Embryonic facial prominence (tissue), 1 donor: ENCODE measurements around the gene CLK4.
A peak's percentile ranks its signal among the peaks of the same experiment; 100 is the strongest.
"Not testable (repeated sequence)": the region's sequence is repeated elsewhere in the genome, so short reads cannot be mapped to it uniquely, and the experiment has no call there.

Experiments
- DNase-seq: peaks from one replicate; pipeline ENCODE4 v3.0.0-alpha.2; 2016; ENCODE audit errors: extremely low spot score

The CLK4 gene

GRCh38 chr5:178587763-178588611, 38.9 kb downstream of the CLK4 start:
- DNase-seq: no peak

DNA sequence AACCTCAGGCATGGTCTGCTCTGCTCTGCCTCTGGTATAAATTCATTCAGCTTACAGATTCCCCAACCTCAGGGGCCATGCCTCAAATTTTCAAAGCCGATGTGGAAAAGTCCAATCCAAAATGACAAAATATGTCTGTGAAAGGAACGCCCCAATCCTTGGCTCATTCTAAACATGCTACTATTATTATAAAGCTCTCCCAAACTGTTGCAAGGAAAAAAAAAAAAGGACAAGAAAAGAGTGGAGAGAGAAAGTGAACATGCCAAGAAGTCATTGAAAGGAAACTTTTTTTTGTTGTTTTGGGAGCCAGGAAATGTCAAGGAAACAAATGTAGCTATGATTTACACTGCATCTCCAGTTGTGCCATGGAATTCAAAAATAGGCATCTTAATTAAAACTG, 40.5 kb downstream of the CLK4 start:
- DNase-seq: peak; percentile 13

DNA sequence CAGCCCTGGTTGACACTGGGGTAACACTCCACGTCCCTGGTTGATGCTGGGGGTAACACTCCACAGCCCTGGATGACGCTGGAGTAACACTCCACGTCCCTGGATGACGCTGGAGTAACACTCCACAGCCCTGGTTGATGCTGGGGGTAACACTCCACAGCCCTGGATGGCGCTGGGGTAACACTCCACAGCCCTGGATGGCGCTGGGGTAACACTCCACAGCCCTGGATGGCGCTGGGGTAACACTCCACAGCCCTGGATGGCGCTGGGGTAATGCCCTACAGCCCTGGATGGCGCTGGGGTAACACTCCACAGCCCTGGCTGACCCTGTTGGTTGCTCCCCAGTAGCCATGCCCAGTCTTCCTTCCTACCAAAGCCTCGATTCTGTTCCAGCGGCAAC, 41.4 kb downstream of the CLK4 start:
- not testable (repeated sequence) for DNase-seq

GRCh38 chr5:178583279-178583678, 43.6 kb downstream of the CLK4 start:
- DNase-seq: no peak

- no peak for DNase-seq
Observed at GRCh38 chr5:178582291-178582690, 44.6 kb downstream of the CLK4 start.

GRCh38 chr5:178581621-178582020, 45.2 kb downstream of the CLK4 start:
- no peak for DNase-seq

- DNase-seq: no peak
Observed at GRCh38 chr5:178580271-178580955, 46.4 kb downstream of the CLK4 start.

- DNase-seq: no peak
Observed at GRCh38 chr5:178577944-178578343, 48.9 kb downstream of the CLK4 start.

DNA sequence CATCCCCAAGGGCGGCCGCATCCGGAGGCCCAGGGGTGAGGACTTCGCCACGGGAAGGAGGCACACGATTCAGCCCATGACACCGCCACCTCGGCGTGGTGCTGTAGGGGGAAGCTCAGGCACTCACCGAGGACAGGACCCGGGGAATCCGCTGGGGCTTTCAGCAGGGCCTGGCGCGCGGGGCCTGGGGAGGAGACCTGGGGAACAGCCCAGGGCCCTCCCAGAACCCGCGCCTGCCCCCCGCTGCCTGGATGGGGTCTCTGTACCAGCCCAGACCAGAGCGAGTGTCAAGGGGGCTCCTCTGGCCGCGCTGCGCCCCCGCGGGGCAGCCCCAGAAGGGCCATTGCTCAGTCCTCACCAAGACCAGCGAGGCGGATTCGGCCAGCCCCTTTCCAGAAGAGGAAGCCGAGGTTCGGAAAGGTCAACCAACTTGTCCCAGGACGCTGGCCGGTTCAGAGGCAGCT, 49.4 kb downstream of the CLK4 start:
- no peak for DNase-seq

GRCh38 chr5:178576591-178577351, 50.1 kb downstream of the CLK4 start:
- DNase-seq: no peak

- DNase-seq: no peak
Observed at GRCh38 chr5:178573216-178573615, 53.6 kb downstream of the CLK4 start.

- DNase-seq: no peak
Observed at GRCh38 chr5:178572617-178573016, 54.2 kb downstream of the CLK4 start.

DNA sequence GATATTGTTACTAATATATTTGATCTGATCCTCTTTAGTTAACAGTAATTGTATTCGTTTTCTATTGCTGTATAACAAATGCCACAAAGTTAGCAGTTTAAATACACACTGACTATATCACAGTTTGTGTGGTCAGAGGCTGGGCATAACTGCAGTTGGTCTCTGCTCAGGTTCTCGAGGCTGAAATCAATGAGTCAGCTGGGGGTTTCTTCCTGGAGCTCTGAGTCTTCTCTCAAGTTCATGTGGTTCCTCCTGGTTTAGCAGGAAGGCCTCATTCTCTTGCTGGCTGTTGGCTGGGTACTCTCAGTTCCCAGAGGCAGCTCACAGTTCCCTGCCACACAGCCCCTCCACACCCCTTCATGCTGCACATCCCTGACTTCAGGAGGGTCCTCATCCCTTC, 57.4 kb downstream of the CLK4 start:
- no peak for DNase-seq

- DNase-seq: peak; percentile 30
Observed at GRCh38 chr5:178564811-178565550, 61.9 kb downstream of the CLK4 start.

GRCh38 chr5:178564397-178564796, 62.5 kb downstream of the CLK4 start:
- peak; percentile 54 for DNase-seq

DNA sequence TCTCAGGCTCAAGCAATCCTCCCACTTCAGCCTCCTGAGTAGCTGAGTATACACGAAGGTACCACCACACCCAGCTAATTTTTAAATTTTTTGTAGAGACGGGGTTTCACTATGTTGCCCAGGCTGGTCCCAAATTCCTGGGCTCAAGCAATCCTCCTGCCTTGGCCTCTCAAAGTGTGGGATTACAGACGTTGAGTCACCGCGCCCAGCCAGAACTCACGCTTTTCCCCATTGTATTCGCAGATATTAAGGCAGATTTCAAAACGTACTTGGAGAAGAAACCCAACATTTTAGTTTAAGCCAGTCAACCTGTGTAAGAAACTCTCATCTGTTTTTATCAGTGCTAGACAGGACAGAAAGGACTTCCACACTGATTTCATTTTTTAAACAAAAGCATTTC, 63.2 kb downstream of the CLK4 start:
- no peak for DNase-seq

GRCh38 chr5:178561746-178562264, 65.0 kb downstream of the CLK4 start:
- DNase-seq: no peak

DNA sequence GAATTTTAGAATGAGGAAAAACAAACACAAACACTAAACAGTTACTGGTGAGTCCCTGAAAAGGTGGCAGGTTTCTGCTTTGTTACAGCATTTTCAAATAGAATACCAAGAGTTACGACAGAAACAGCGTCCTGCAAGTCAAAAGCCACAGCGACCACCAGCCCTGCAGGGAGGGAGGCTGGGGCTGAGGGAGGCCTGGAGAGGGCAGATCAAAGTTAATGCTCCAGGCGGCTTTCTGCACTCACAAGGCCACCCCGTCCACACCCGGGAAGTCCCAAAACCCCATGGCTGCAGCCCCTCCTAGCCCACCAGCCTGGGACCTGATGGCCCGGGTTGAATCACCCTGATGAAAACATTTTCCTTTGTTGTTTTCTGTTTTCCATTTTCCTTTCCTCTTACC, 65.9 kb downstream of the CLK4 start:
- no peak for DNase-seq

- DNase-seq: no peak
Observed at GRCh38 chr5:178557416-178557815, 69.4 kb downstream of the CLK4 start.

GRCh38 chr5:178555771-178556211, 71.1 kb downstream of the CLK4 start:
- no peak for DNase-seq

DNA sequence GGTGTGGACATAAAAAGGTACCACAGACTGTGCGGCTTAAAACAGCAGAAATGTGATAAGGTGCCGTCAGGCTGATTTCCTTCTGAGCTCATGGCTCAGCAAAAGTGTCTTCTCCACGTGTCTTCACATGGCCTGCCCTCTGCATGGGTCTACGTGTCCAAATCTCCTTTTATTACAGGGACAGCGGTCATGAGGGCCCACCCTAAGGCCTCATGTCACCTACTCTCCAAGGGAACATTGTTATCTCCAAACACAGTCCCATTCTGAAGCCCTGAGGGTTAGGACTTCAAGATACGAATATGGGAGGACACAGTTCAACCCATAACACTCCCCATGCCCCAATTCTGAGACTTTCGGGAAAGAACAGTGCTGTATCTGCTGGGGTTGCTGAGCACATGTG, 71.8 kb downstream of the CLK4 start:
- no peak for DNase-seq
